SK-N-SH (cell line): ENCODE data around the gene AP3D1. TPM values are rescaled to one million over a fixed set of nuclear protein-coding genes. Genes with fewer than 3 reads are reported as not detected.

ENCODE experiments used
- CTCF ChIA-PET: fragments of 300-600, 350-600 bp; formaldehyde crosslinking; extraction: SDS; loops from one replicate; lab custom pipeline; 2021; lab: Yijun Ruan, JAX
- POLR2A ChIA-PET: fragments of 350-600 bp; sonication (Branson Sonifier 250); formaldehyde crosslinking; extraction: SDS; loops from one replicate; lab custom pipeline; 2020; ENCODE audit warnings: antibody characterized with exemption, inconsistent platforms; lab: Yijun Ruan, JAX
- DNase-seq: peaks from one replicate; pipeline ENCODE4 v3.0.0; 2012
- H2AFZ ChIP-seq: fragments of 200-600 bp; sonication (generic); 2 replicates; pipeline ENCODE4 v1.8.1; 2016; ENCODE audit warnings: antibody characterized with exemption, mild to moderate bottlenecking, low read depth
- H3F3A ChIP-seq: fragments of 200-600 bp; sonication (generic); replicated peaks from 2 replicates; pipeline ENCODE3; 2016; ENCODE audit warnings: antibody characterized with exemption, mild to moderate bottlenecking; ENCODE audit not compliant: insufficient read depth
- H3K27ac ChIP-seq, 2 experiments: fragments of 200-500 bp in 1 of 2; fragments of 200-600 bp in 1 of 2; sonication (Bioruptor generic) in 1 of 2; sonication (generic), shearing (Covaris generic) in 1 of 2; 2 replicates each; pipeline versions ENCODE4 v1.5.1 to v1.6.1; 2014 to 2016; ENCODE audit warnings: low read depth in 2 of 2, inconsistent platforms in 1 of 2, low read length in 1 of 2, mild to moderate bottlenecking in 1 of 2, mixed read lengths in 1 of 2
- H3K27me3 ChIP-seq: fragments of 200-600 bp; sonication (generic), shearing (Covaris generic); 2 replicates; pipeline ENCODE4 v1.6.1; 2016; ENCODE audit warnings: mixed run types; ENCODE audit not compliant: insufficient read depth
- H3K36me3 ChIP-seq, 2 experiments: fragments of 200-500 bp in 1 of 2; fragments of 200-600 bp in 1 of 2; sonication (Bioruptor generic) in 1 of 2; sonication (generic) in 1 of 2; replicated peaks in 1 of 2; 2 replicates each; pipeline versions ENCODE3 to v1.5.1; 2014 to 2016; ENCODE audit warnings: low read length in 1 of 2, mild to moderate bottlenecking in 1 of 2; ENCODE audit not compliant: insufficient read depth in 2 of 2, control insufficient read depth in 1 of 2
- H3K4me1 ChIP-seq, 2 experiments: fragments of 200-500 bp in 1 of 2; fragments of 200-600 bp in 1 of 2; sonication (Bioruptor generic) in 1 of 2; sonication (generic), shearing (Covaris generic) in 1 of 2; 2 replicates each; pipeline versions ENCODE4 v1.5.1 to v1.6.1; 2014 to 2016; ENCODE audit warnings: low read depth in 1 of 2, low read length in 1 of 2, mixed run types in 1 of 2; ENCODE audit not compliant: insufficient read depth in 2 of 2, control insufficient read depth in 1 of 2
- H3K4me2 ChIP-seq: fragments of 200-600 bp; sonication (generic), shearing (Covaris generic); 2 replicates; pipeline ENCODE4 v1.6.1; 2017; ENCODE audit warnings: mixed run types
- H3K4me3 ChIP-seq, 2 experiments: fragments of 200-500 bp in 1 of 2; fragments of 200-600 bp in 1 of 2; sonication (Bioruptor generic) in 1 of 2; sonication (generic), shearing (Covaris generic) in 1 of 2; 2 replicates each; pipeline versions ENCODE4 v1.5.1 to v1.8.1; 2014 to 2016; ENCODE audit warnings: low read depth in 2 of 2, inconsistent platforms in 1 of 2, low read length in 1 of 2, mild to moderate bottlenecking in 1 of 2, mixed read lengths in 1 of 2, moderate library complexity in 1 of 2
- H3K79me2 ChIP-seq: fragments of 200-600 bp; sonication (generic); 2 replicates; pipeline ENCODE4 v1.8.1; 2017; ENCODE audit warnings: mild to moderate bottlenecking; ENCODE audit not compliant: insufficient read depth
- H3K9ac ChIP-seq: fragments of 200-600 bp; sonication (generic); 2 replicates; pipeline ENCODE4 v1.6.1; 2017; ENCODE audit warnings: mixed run types
- H3K9me2 ChIP-seq: fragments of 200-600 bp; sonication (generic); 2 replicates; pipeline ENCODE4 v1.6.1; 2017; ENCODE audit warnings: mixed run types
- H3K9me3 ChIP-seq: fragments of 200-600 bp; sonication (generic); 2 replicates; pipeline ENCODE4 v1.6.1; 2017; ENCODE audit warnings: mixed run types, mild to moderate bottlenecking, moderate library complexity
- H4K20me1 ChIP-seq: fragments of 200-600 bp; sonication (generic); 2 replicates; pipeline ENCODE4 v1.6.1; 2017; ENCODE audit warnings: mild to moderate bottlenecking, mixed run types; ENCODE audit not compliant: insufficient read depth
- ELF1 ChIP-seq: IDR thresholded peaks from 2 replicates; pipeline ENCODE4 v1.4.0; 2012
- FOSL2 ChIP-seq: IDR thresholded peaks from 2 replicates; pipeline ENCODE4 v1.4.0; 2012; ENCODE audit warnings: low read depth, mild to moderate bottlenecking, moderate library complexity, borderline replicate concordance
- GATA2 ChIP-seq: sonication (generic); formaldehyde crosslinking; IDR thresholded peaks from 2 replicates; pipeline ENCODE4 v1.5.0; 2020; ENCODE audit warnings: mild to moderate bottlenecking, missing genetic modification reagents
- MEF2A ChIP-seq: IDR thresholded peaks from 2 replicates; pipeline ENCODE4 v1.4.0; 2012; ENCODE audit warnings: low read depth, borderline replicate concordance
- NFIC ChIP-seq: IDR thresholded peaks from 2 replicates; pipeline ENCODE4 v1.4.0; 2012; ENCODE audit warnings: borderline replicate concordance
- NRF1 ChIP-seq: IDR thresholded peaks from 2 replicates; pipeline ENCODE4 v1.6.1; 2012; ENCODE audit warnings: low read depth, mild to moderate bottlenecking, low read length
- RAD21 ChIP-seq: IDR thresholded peaks from 2 replicates; pipeline ENCODE4 v1.6.1; 2012; ENCODE audit warnings: mild to moderate bottlenecking, low read length
- RFX5 ChIP-seq: IDR thresholded peaks from 2 replicates; pipeline ENCODE4 v1.6.1; 2012; ENCODE audit warnings: mild to moderate bottlenecking, improper control_type of control experiment, low read length
- RXRA ChIP-seq: IDR thresholded peaks from 2 replicates; pipeline ENCODE4 v1.4.0; 2012; ENCODE audit warnings: low read depth, mild to moderate bottlenecking, borderline replicate concordance
- SMC3 ChIP-seq: IDR thresholded peaks from 2 replicates; pipeline ENCODE4 v1.6.1; 2012; ENCODE audit warnings: low read depth, low read length, improper control_type of control experiment
- TAF1 ChIP-seq: IDR thresholded peaks from 2 replicates; pipeline ENCODE4 v1.6.1; 2012; ENCODE audit warnings: low read depth, mild to moderate bottlenecking, low read length, moderate library complexity, borderline replicate concordance
- TEAD4 ChIP-seq: IDR thresholded peaks from 2 replicates; pipeline ENCODE4 v1.4.0; 2012; ENCODE audit warnings: mild to moderate bottlenecking, borderline replicate concordance; ENCODE audit not compliant: insufficient read depth
- WGBS: methylation state at CpG from one replicate; pipeline ENCODE4 v1.1.6; 2017; ENCODE audit warnings: low lambda C conversion rate; 5-methylcytosine and 5-hydroxymethylcytosine counted together
- polyA plus RNA-seq, 3 experiments: library from polyadenylated mRNA; depleted of rRNA; stranded (reverse); fragments of >200 nt; gene quantifications; 2 replicates each; pipeline ENCODE4 v1.2.3, GENCODE V29; 2012
- TF ChIP-seq, protein P1 (sequence below): fragments of 150-350 bp; IDR thresholded peaks from 2 replicates; pipeline ENCODE4 v1.6.1; 2017; ENCODE audit warnings: antibody characterized with exemption, low read length, low read depth, borderline replicate concordance
- TF ChIP-seq, protein P2 (sequence below): IDR thresholded peaks from 2 replicates; pipeline ENCODE4 v1.4.0; 2012; ENCODE audit warnings: low read depth
- TF ChIP-seq, protein P3 (sequence below): fragments of 200-600 bp; sonication (generic); IDR thresholded peaks from 2 replicates; pipeline ENCODE4 v1.6.1; 2017; ENCODE audit warnings: antibody characterized with exemption, mild to moderate bottlenecking, moderate library complexity

Gene AP3D1
- polyA plus RNA-seq, 1 of the 3 experiments (the other 2 are of a cell fraction): 127 TPM

DNA sequence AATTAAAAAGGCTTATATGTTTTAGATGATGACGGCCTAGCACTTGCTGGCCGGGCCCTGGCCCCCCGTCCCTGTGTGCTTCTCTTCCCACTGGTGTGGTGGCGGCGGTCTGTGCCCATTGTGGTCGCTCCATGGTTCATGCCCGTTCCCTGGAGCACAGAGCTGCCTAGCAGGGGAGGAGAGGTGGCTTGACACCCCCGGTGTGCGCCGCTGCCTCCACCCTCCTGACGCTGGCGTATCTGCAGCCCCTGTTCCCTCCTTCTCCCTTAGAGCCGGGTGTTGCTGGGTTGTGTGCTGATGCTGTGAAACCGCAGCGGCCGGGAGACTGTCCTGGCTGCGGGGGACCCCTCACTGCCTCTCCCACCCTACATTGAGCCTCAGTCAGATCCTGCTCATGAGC, 41.5 kb upstream of the AP3D1 start (continued):
- TF ChIP-seq NFIC: no peak
- TF ChIP-seq ELF1: no peak
- TF ChIP-seq FOSL2: no peak
- no peak for TF ChIP-seq TEAD4
- TF ChIP-seq, protein P1, sequence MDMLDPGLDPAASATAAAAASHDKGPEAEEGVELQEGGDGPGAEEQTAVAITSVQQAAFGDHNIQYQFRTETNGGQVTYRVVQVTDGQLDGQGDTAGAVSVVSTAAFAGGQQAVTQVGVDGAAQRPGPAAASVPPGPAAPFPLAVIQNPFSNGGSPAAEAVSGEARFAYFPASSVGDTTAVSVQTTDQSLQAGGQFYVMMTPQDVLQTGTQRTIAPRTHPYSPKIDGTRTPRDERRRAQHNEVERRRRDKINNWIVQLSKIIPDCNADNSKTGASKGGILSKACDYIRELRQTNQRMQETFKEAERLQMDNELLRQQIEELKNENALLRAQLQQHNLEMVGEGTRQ: no peak
- no peak for TF ChIP-seq NRF1
- no peak for TF ChIP-seq TAF1
- TF ChIP-seq, protein P2, sequence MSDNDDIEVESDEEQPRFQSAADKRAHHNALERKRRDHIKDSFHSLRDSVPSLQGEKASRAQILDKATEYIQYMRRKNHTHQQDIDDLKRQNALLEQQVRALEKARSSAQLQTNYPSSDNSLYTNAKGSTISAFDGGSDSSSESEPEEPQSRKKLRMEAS: no peak

DNA sequence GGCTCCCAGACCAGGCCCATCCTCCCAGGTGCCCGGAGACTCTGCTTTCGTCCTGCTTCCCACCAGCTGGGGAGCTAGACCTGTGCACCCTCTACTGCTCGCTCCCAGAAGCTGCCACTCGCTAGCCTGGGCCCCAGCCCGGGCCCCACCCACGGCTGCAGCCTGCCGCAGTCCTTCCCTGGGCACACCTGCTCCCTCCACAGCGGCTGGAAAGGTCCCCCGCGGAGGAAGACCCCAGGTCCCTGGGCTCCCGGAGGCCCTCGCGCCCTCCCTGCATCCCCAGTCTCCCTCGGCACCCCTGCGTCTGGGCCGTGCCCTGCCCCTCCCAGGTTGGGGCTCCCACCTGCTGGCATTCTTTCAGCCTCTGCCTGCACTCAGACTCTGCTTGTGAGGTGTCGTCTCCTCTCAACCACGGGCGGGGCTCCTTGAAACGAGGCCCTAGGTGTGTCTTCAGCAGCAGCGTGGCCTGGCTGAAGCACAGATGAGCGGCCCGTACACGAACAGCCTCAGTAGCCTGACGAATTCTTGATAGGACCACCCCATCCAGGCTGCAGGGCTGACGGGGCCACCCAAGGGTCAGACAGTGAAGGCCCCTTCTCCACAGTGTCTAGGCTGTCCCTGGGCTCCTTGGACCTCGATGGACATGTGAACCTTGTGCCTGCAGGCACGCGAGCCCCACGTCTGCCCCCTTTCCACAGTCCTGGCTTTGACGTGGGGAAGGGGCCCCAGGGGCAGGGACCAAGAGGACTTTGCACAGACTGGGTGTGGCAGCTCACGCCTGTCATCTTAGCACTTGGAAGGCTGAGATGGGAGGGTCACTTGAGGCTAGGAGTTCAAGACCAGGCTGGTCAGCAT, 40.3 kb upstream of the AP3D1 start:
- Histone ChIP-seq H3K4me1 (no peaks in the 10 kb centered on the region), H3K27me3 (no peaks in the 10 kb centered on the region), H3K9me3 (no peaks in the 10 kb centered on the region), H3K4me2 (no peak overlapping the region), H3K27ac (no peak overlapping the region), H3K9ac (no peak overlapping the region), H3F3A (no peaks in the 10 kb centered on the region), H3K36me3 (peaks cover 0 to 45% of the 10 kb centered on the region in 2 experiments), H3K79me2 (peaks cover 42% of the 10 kb centered on the region), H3K9me2 (no peaks in the 10 kb centered on the region), H3K4me3 (no peak overlapping the region), H2AFZ (no peak overlapping the region), H4K20me1 (peaks cover 18% of the 10 kb centered on the region)
- no peak for DNase-seq
- TF ChIP-seq RFX5 (no peak), SMC3 (no peak), RAD21 (no peak), MEF2A (no peak), ELF1 (no peak), GATA2 (CRISPR knock-in tag) (no peak), RXRA (no peak)
- TF ChIP-seq, protein P2: no peak
- TF ChIP-seq, protein P1: no peak
- TF ChIP-seq, protein P3, sequence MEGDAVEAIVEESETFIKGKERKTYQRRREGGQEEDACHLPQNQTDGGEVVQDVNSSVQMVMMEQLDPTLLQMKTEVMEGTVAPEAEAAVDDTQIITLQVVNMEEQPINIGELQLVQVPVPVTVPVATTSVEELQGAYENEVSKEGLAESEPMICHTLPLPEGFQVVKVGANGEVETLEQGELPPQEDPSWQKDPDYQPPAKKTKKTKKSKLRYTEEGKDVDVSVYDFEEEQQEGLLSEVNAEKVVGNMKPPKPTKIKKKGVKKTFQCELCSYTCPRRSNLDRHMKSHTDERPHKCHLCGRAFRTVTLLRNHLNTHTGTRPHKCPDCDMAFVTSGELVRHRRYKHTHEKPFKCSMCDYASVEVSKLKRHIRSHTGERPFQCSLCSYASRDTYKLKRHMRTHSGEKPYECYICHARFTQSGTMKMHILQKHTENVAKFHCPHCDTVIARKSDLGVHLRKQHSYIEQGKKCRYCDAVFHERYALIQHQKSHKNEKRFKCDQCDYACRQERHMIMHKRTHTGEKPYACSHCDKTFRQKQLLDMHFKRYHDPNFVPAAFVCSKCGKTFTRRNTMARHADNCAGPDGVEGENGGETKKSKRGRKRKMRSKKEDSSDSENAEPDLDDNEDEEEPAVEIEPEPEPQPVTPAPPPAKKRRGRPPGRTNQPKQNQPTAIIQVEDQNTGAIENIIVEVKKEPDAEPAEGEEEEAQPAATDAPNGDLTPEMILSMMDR: no peak
- 94% methylated on average over 28 of the region's 32 CpGs for WGBS
- POLR2A ChIA-PET: no interaction called here
- CTCF ChIA-PET: interaction anchor here (1.3 kb wide), 1 partner anchor 36 kb away, joined by 4 read pairs; no protein-coding TSS in a partner anchor
